K562 (cell line): ENCODE results near the gene XRN1. TPM values are rescaled to one million over a fixed set of nuclear protein-coding genes. Genes with fewer than 3 reads are reported as not detected.
A peak's percentile ranks its signal among the peaks of the same experiment; 100 is the strongest.

Experiments
- BCLAF1 ChIP-seq, 2 experiments: fragments of 450-650 bp in 1 of 2; IDR thresholded peaks; 2 replicates each; pipeline ENCODE4 v1.6.1; 2011 to 2017; ENCODE audit warnings: low read depth in 2 of 2, antibody characterized with exemption in 1 of 2, borderline replicate concordance in 1 of 2, low read length in 1 of 2, mild to moderate bottlenecking in 1 of 2, mixed read lengths in 1 of 2; ENCODE audit not compliant: control insufficient read depth in 1 of 2
- DPF2 ChIP-seq: fragments of 450-650 bp; IDR thresholded peaks from 2 replicates; pipeline ENCODE4 v1.6.1; 2016
- HCFC1 ChIP-seq: IDR thresholded peaks from 2 replicates; pipeline ENCODE4 v1.6.1; 2012; ENCODE audit warnings: low read depth, low read length, improper control_type of control experiment
- HMG20A ChIP-seq: fragments of 450-650 bp; formaldehyde crosslinking; conservative IDR thresholded peaks from 2 replicates; pipeline ENCODE4 v1.4.0; 2020; ENCODE audit warnings: mild to moderate bottlenecking, mixed read lengths
- JUN ChIP-seq, 2 experiments: sonication (generic) in 1 of 2; formaldehyde crosslinking in 1 of 2; IDR thresholded peaks; 2 replicates each; pipeline versions ENCODE4 v1.6.1 to v1.8.0; 2012 to 2022; ENCODE audit warnings: borderline replicate concordance in 2 of 2, mild to moderate bottlenecking in 2 of 2, improper control_type of control experiment in 1 of 2, low read depth in 1 of 2, low read length in 1 of 2, missing genetic modification reagents in 1 of 2
- MCM7 ChIP-seq, 2 experiments: fragments of 450-650 bp; IDR thresholded peaks; 2 replicates each; pipeline ENCODE4 v1.6.1; 2016 to 2018
- PTTG1 ChIP-seq: fragments of 450-650 bp; IDR thresholded peaks from 2 replicates; pipeline ENCODE4 v1.6.1; 2016; ENCODE audit warnings: low read depth, mild to moderate bottlenecking, missing genetic modification characterization, missing compliant biosample characterization
- PYGO2 ChIP-seq: fragments of 450-650 bp; IDR thresholded peaks from 2 replicates; pipeline ENCODE4 v1.6.1; 2016; ENCODE audit warnings: mild to moderate bottlenecking, missing genetic modification characterization, moderate library complexity, missing compliant biosample characterization
- SRSF1 ChIP-seq: fragments of 200-400 bp; formaldehyde crosslinking; IDR thresholded peaks from 2 replicates; pipeline ENCODE4 v1.6.1; 2017; ENCODE audit warnings: mild to moderate bottlenecking, low read depth, low read length, moderate library complexity
- STAT5A ChIP-seq: IDR thresholded peaks from 2 replicates; pipeline ENCODE4 v1.6.1; 2012; ENCODE audit warnings: low read length, inconsistent platforms, borderline replicate concordance
- ZBTB43 ChIP-seq: sonication (generic); formaldehyde crosslinking; IDR thresholded peaks from 2 replicates; pipeline ENCODE4 v1.8.0; 2023; ENCODE audit warnings: mild to moderate bottlenecking, missing genetic modification reagents
- ZNF165 ChIP-seq: fragments of 250-450 bp; sonication (Bioruptor Pico); IDR thresholded peaks from 2 replicates; pipeline ENCODE4 v1.4.0; 2020; ENCODE audit warnings: borderline replicate concordance
- ZNF589 ChIP-seq: fragments of 200-800 bp; sonication (Bioruptor generic); IDR thresholded peaks from 2 replicates; pipeline ENCODE4 v1.6.1; 2016; ENCODE audit warnings: low read depth, missing genetic modification characterization, missing compliant biosample characterization
- ZNF764 ChIP-seq: fragments of 250-450 bp; sonication (Bioruptor Pico); IDR thresholded peaks from 2 replicates; pipeline ENCODE4 v1.4.0; 2020; ENCODE audit warnings: low read depth, mild to moderate bottlenecking, moderate library complexity
- polyA plus RNA-seq, 8 experiments: library from polyadenylated mRNA; depleted of rRNA in 4 of 8; stranded (reverse) in 5 of 8; unstranded in 3 of 8; fragments of >200 nt; fragmentation: Nextera tagmentation in 2 of 8; fragmentation: Illumina TruSeq in 1 of 8; extraction: Ambion mirVana in 2 of 8; extraction: Trizol in 1 of 8; gene quantifications; 2 replicates each; pipeline versions ENCODE4 v1.2.1 to v1.2.3, GENCODE V29; 2011 to 2014; ENCODE audit warnings: inconsistent platforms in 1 of 8, missing spikeins in 1 of 8
- total RNA-seq, 7 experiments: library from RNA; depleted of rRNA in 6 of 7; stranded (reverse); fragments of >200 nt in 6 of 7; fragmentation: Illumina TruSeq in 2 of 7; extraction: Trizol in 2 of 7; gene quantifications; 2 replicates each; pipeline versions ENCODE4 v1.2.1 to v1.2.3, GENCODE V29; 2011 to 2021; ENCODE audit warnings: low replicate concordance in 1 of 7
- TF ChIP-seq, protein P1 (sequence below), 2 experiments: fragments of 250-450 bp in 1 of 2; fragments of 450-650 bp in 1 of 2; sonication (Bioruptor Pico) in 1 of 2; IDR thresholded peaks; 2 replicates each; pipeline versions ENCODE4 v1.6.1 to v1.8.0; 2016 to 2021; ENCODE audit warnings: mild to moderate bottlenecking in 2 of 2, moderate library complexity in 2 of 2, missing compliant biosample characterization in 1 of 2, missing genetic modification characterization in 1 of 2
- TF ChIP-seq, protein P2 (sequence below): sonication (generic); formaldehyde crosslinking; IDR thresholded peaks from 2 replicates; pipeline ENCODE4 v1.8.0; 2022; ENCODE audit warnings: missing genetic modification reagents, mild to moderate bottlenecking, borderline replicate concordance
- TF ChIP-seq, protein P3 (sequence below): fragments of 250-450 bp; sonication (Bioruptor Pico); IDR thresholded peaks from 2 replicates; pipeline ENCODE4 v1.5.0; 2022; ENCODE audit warnings: mild to moderate bottlenecking

The XRN1 gene
- total and polyA plus RNA-seq, 9 of the 15 experiments (the other 6 are each of a cell fraction or from before 2014, with no cell fraction given) = 3.1 to 28.4 (median 17.2) TPM

DNA sequence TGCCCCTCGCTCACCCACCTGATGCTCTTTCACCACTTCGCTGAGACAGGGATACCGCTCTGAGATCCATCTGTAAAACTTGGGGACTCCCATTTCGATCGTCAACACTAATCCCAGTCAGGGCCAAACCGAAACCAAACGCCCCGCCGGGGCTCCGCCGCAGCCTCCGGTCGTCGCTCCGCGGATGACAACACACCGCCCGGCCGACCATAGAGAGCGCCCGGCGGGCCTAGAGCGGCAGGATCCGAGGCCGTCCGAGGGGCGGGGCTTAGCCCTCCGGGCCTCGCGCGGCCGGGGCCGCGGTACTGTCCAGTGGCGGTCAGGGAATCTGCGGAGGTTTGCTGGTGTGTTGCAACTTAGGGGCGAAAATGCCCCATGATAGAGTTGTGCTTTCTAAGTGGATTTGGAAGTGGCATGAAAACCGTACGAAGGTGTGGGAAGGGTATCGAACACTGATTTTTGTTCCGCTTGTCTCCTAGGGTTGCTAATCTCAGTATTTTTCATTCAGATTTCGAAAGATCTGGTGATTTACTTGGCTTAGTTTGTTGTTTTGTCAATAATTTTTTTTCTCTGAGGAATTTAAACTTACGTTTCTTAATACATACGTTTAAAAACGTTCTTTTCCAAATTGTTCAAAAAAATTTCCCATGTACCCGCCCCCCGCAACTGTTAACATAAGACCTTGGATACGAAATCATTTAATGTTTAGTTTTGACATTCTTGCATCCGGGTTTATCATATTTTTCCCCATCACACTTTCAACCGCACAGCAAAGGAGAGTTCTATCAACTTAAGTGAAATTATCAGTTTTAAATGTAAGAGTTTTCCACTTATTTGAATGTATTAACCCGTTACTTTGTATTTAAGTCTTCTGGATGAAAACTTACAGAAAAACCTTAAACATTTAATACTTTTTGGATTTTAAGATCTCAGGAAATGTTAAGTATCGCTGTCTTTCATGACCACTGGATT is at the start of gene XRN1 (continued):
- TF ChIP-seq, protein P1, sequence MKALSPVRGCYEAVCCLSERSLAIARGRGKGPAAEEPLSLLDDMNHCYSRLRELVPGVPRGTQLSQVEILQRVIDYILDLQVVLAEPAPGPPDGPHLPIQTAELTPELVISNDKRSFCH (CRISPR knock-in tag; IDR thresholded peaks at IDR 0.05) = no peak
- TF ChIP-seq, protein P1 (tag; IDR thresholded peaks at IDR 0.05) = no peak
- TF ChIP-seq, protein P2, sequence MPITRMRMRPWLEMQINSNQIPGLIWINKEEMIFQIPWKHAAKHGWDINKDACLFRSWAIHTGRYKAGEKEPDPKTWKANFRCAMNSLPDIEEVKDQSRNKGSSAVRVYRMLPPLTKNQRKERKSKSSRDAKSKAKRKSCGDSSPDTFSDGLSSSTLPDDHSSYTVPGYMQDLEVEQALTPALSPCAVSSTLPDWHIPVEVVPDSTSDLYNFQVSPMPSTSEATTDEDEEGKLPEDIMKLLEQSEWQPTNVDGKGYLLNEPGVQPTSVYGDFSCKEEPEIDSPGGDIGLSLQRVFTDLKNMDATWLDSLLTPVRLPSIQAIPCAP (CRISPR knock-in tag) = no peak
- TF ChIP-seq HCFC1 (peak; percentile 85), STAT5A (no peak), BCLAF1 (IDR thresholded peaks at IDR 0.05; ENCODE audit: borderline replicate concordance in 1 of 2, control insufficient read depth in 1 of 2, low read depth in 2 of 2, low read length in 1 of 2) (peak in 1 of 2 experiments; percentile 78; a peak in 1 of 4 replicates), PTTG1 (tag) (no peak), DPF2 (no peak; the same call in 1 of the 2 replicates), JUN (IDR thresholded peaks at IDR 0.05; ENCODE audit: borderline replicate concordance, low read depth, low read length) (0 out of 2 replicates have a peak, but pooled peaks have one; percentile 22), JUN (CRISPR knock-in tag; IDR thresholded peaks at IDR 0.05; ENCODE audit: borderline replicate concordance) (no peak), MCM7 (IDR thresholded peaks at IDR 0.05) (no peak), HMG20A (CRISPR knock-in tag) (no peak), ZNF589 (CRISPR knock-in tag) (0 out of 2 replicates have a peak, but pooled peaks have one; percentile 55), PYGO2 (no peak), SRSF1 (no peak), ZNF165 (CRISPR knock-in tag) (no peak), ZNF764 (no peak), ZBTB43 (CRISPR knock-in tag) (no peak)
- TF ChIP-seq, protein P3, sequence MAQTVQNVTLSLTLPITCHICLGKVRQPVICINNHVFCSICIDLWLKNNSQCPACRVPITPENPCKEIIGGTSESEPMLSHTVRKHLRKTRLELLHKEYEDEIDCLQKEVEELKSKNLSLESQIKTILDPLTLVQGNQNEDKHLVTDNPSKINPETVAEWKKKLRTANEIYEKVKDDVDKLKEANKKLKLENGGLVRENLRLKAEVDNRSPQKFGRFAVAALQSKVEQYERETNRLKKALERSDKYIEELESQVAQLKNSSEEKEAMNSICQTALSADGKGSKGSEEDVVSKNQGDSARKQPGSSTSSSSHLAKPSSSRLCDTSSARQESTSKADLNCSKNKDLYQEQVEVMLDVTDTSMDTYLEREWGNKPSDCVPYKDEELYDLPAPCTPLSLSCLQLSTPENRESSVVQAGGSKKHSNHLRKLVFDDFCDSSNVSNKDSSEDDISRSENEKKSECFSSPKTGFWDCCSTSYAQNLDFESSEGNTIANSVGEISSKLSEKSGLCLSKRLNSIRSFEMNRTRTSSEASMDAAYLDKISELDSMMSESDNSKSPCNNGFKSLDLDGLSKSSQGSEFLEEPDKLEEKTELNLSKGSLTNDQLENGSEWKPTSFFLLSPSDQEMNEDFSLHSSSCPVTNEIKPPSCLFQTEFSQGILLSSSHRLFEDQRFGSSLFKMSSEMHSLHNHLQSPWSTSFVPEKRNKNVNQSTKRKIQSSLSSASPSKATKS (CRISPR knock-in tag) = no peak
